ENCODE data around the gene USP32.
A peak's percentile ranks its signal among the peaks of the same experiment; 100 is the strongest.

USP32 gene

GRCh38 chr17:60149691-60150582 is 242.0 kb downstream of the USP32 start, which contains the start of gene CA4:
CA4 (plus strand) TSS chr17:60149973; CDS start chr17:60150035, 62 bp downstream.
- no peak for DNase-seq

GRCh38 chr17:60148373-60148772 is 243.6 kb downstream of the USP32 start:
- no peak for DNase-seq

GRCh38 chr17:60147553-60148223 is 244.2 kb downstream of the USP32 start:
- no peak for DNase-seq

- no peak for DNase-seq
These were observed 245.7 kb downstream of the USP32 start for GRCh38 chr17:60146206-60146605.

GRCh38 chr17:60145006-60145935 is 246.7 kb downstream of the USP32 start:
- DNase-seq: no peak

GRCh38 chr17:60142872-60143499 is 248.9 kb downstream of the USP32 start:
- peak; percentile 78 for DNase-seq

- DNase-seq: no peak
These were observed 250.6 kb downstream of the USP32 start for GRCh38 chr17:60141111-60142018.

GRCh38 chr17:60139438-60140285 is 252.3 kb downstream of the USP32 start:
- DNase-seq: peak; percentile 47

- no peak for DNase-seq
These were observed 253.0 kb downstream of the USP32 start for GRCh38 chr17:60138769-60139437.

- DNase-seq: no peak
These were observed 254.2 kb downstream of the USP32 start for GRCh38 chr17:60137731-60138130.

- no peak for DNase-seq
These were observed 255.8 kb downstream of the USP32 start for GRCh38 chr17:60135951-60136666.

- DNase-seq: peak; percentile 91
These were observed 256.6 kb downstream of the USP32 start for GRCh38 chr17:60135151-60135950.

- peak; percentile 0 for DNase-seq
These were observed 257.4 kb downstream of the USP32 start for GRCh38 chr17:60134396-60135150.

- no peak for DNase-seq
These were observed 261.5 kb downstream of the USP32 start for GRCh38 chr17:60130466-60130865.

- DNase-seq: no peak
These were observed 262.8 kb downstream of the USP32 start for GRCh38 chr17:60129164-60129563.
